ENCODE data around the gene HYOU1. TPM values are rescaled to one million over a fixed set of nuclear protein-coding genes. Genes with fewer than 3 reads are reported as not detected.
A peak's percentile ranks its signal among the peaks of the same experiment; 100 is the strongest.
"Not testable (repeated sequence)": the region's sequence is repeated elsewhere in the genome, so short reads cannot be mapped to it uniquely, and the experiment has no call there.

Gene HYOU1
- total RNA-seq (2014; rRNA removed; shearing (Covaris generic)): 152 and 234 TPM in 2 replicates

- peak; percentile 95 for DNase-seq (ENCODE audit: low read depth)
Measured at GRCh38 chr11:119057000-119057769, at the start of gene HYOU1. HYOU1 (minus strand) TSS chr11:119057205; CDS start chr11:119056160, 1,045 bp downstream.

- no peak for DNase-seq (ENCODE audit: low read depth)
Measured at GRCh38 chr11:119103793-119104192, 46.8 kb upstream of the HYOU1 start.

GRCh38 chr11:119103161-119103664 lies 46.2 kb upstream of the HYOU1 start:
- not testable (repeated sequence) for DNase-seq (ENCODE audit: low read depth)

- DNase-seq (ENCODE audit: low read depth): peak; percentile 97
Measured at GRCh38 chr11:119101759-119102423, 44.9 kb upstream of the HYOU1 start, which contains the start of gene DPAGT1. DPAGT1 (minus strand) TSS chr11:119101853; CDS start chr11:119101655, 198 bp downstream.

- DNase-seq (ENCODE audit: low read depth): peak; percentile 55
Measured at GRCh38 chr11:119100994-119101758, 44.2 kb upstream of the HYOU1 start.

GRCh38 chr11:119100246-119100970 lies 43.4 kb upstream of the HYOU1 start:
- peak; percentile 43 for DNase-seq (ENCODE audit: low read depth)

GRCh38 chr11:119099711-119100110 lies 42.7 kb upstream of the HYOU1 start:
- DNase-seq (ENCODE audit: low read depth): no peak

- peak; percentile 99 for DNase-seq (ENCODE audit: low read depth)
Measured at GRCh38 chr11:119095066-119095880, 38.3 kb upstream of the HYOU1 start.

GRCh38 chr11:119094816-119095065 lies 37.7 kb upstream of the HYOU1 start:
- DNase-seq (ENCODE audit: low read depth): peak; percentile 80

GRCh38 chr11:119093942-119094815 lies 37.2 kb upstream of the HYOU1 start:
- peak; percentile 47 for DNase-seq (ENCODE audit: low read depth)

GRCh38 chr11:119092880-119093842 lies 36.2 kb upstream of the HYOU1 start:
- DNase-seq (ENCODE audit: low read depth): peak; percentile 75

GRCh38 chr11:119091966-119092879 lies 35.2 kb upstream of the HYOU1 start:
- DNase-seq (ENCODE audit: low read depth): peak; percentile 44

- no peak for DNase-seq (ENCODE audit: low read depth)
Measured at GRCh38 chr11:119091178-119091577, 34.2 kb upstream of the HYOU1 start.

GRCh38 chr11:119089319-119089718 lies 32.3 kb upstream of the HYOU1 start:
- no peak for DNase-seq (ENCODE audit: low read depth)

GRCh38 chr11:119088406-119088805 lies 31.4 kb upstream of the HYOU1 start:
- no peak for DNase-seq (ENCODE audit: low read depth)

- peak; percentile 24 for DNase-seq (ENCODE audit: low read depth)
Measured at GRCh38 chr11:119087747-119088241, 30.8 kb upstream of the HYOU1 start.

- no peak for DNase-seq (ENCODE audit: low read depth)
Measured at GRCh38 chr11:119087123-119087522, 30.1 kb upstream of the HYOU1 start.

Measured in M059J (cell line).